Testis (tissue), 3 donors: ENCODE data around the gene TENT4B. TPM values are rescaled to one million over a fixed set of nuclear protein-coding genes. Genes with fewer than 3 reads are reported as not detected.
A peak's percentile ranks its signal among the peaks of the same experiment; 100 is the strongest.

Experiments used
- DNase-seq: peaks from one replicate; pipeline ENCODE4 v3.0.0-alpha.2; 2019
- H3K27ac ChIP-seq, 2 donors: fragments of 200-600 bp; sonication (generic); one replicate each; pipeline ENCODE4 v1.5.1; 2019
- H3K27me3 ChIP-seq: fragments of 200-600 bp; sonication (generic); one replicate; pipeline ENCODE4 v1.5.1; 2019
- H3K36me3 ChIP-seq: fragments of 200-600 bp; sonication (generic); one replicate; pipeline ENCODE4 v1.5.1; 2017; ENCODE audit warnings: low read depth; ENCODE audit errors: missing control alignments
- H3K4me1 ChIP-seq: fragments of 200-600 bp; sonication (generic); one replicate; pipeline ENCODE4 v1.5.1; 2019
- H3K4me3 ChIP-seq, 2 donors: fragments of 200-600 bp; sonication (generic); one replicate each; pipeline ENCODE4 v1.5.1; 2017 to 2019
- H3K9me3 ChIP-seq: fragments of 200-600 bp; sonication (generic); one replicate; pipeline ENCODE4 v1.5.1; 2017
- CTCF ChIP-seq, 3 experiments: fragments of 450-650 bp in 2 of 3; fragments of 200-600 bp in 1 of 3; sonication (generic) in 1 of 3; IDR thresholded peaks; one replicate each; pipeline ENCODE4 v1.5.1; 2016 to 2019; ENCODE audit warnings: antibody characterized with exemption in 3 of 3, mild to moderate bottlenecking in 2 of 3, moderate library complexity in 1 of 3
- POLR2A ChIP-seq: fragments of 450-650 bp; IDR thresholded peaks from one replicate; pipeline ENCODE4 v1.6.1; 2017; ENCODE audit warnings: antibody characterized with exemption, mild to moderate bottlenecking, moderate library complexity
- WGBS, 2 donors: methylation state at CpG; one replicate each; pipeline ENCODE4 v1.1.5; 2018; 5-methylcytosine and 5-hydroxymethylcytosine counted together
- intact Hi-C: fragments of 100-400 bp; cut with DNase I; formaldehyde crosslinking; loops from one replicate; pipeline ENCODE4 v1.15.1; 2023; ENCODE audit warnings: low total_unique reads
- polyA plus RNA-seq: library from polyadenylated mRNA; stranded (reverse); fragments of 350-450 nt; fragmentation: Illumina TruSeq; extraction: RNeasy Lipid Tissue Mini Kit (QIAGEN cat#74804); gene quantifications from one replicate; pipeline ENCODE4 v1.2.3, GENCODE V29; 2014; ENCODE audit warnings: low read depth, low replicate concordance; ENCODE audit not compliant: insufficient read depth
- total RNA-seq, 2 donors: library from RNA; depleted of rRNA; stranded (reverse); fragments of >200 nt; gene quantifications; one replicate each; pipeline ENCODE4 v1.2.3, GENCODE V29; 2016

The TENT4B gene
- total and polyA plus RNA-seq, 3 donors from 2014 or later = 27.5 to 56.6 (median 37.6) TPM

DNA sequence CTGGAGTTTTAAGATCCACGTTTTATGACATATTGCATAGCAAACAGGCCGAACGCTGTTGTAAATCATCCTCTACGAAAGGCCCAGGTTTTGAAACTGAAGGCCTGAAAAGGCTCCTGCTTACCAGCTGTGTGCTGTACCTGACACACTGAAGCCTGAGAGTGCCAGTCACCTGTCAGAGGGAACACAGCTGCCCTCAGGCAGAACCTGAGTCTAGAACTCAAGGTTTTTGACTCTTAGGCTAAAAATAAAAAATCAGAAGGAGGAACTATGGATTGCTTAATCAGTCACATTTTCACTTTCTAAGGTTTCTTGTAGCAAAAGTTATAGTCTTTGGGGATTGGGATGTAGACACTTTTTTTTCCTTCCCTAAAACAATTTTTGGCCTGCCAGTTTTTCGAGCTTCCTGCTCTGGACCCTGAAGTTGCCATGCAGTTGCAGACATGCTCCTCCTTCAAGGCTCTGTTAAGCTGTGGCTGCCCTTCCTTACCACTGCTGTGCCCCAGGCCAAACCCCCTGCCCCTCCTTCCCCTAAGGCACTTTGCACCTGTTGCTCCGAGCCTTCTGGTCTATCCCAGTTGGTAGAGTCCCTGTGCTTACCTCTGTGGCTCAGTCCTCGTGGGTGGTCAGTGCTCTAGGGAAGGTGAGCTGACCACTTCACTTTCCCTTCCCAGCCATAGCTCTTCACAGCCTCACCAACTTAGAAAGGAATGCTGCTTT lies 56.6 kb downstream of the TENT4B start:
- Histone ChIP-seq H3K4me1 (peaks cover 31% of the 10 kb centered on the region), H3K27me3 (no peaks in the 10 kb centered on the region), H3K4me3 (no peak overlapping the region), H3K36me3 (no peaks in the 10 kb centered on the region), H3K27ac (peak overlapping the region in 1 of 2 donors; percentile 11), H3K9me3 (no peaks in the 10 kb centered on the region)
- TF ChIP-seq POLR2A (no peak), CTCF (IDR thresholded peaks at IDR 0.05) (no peak)
- no peak for DNase-seq
- WGBS, 2 donors = 62 to 63% methylated on average over 7 of the region's 7 CpGs
- intact Hi-C loops = loop anchor here (10.0 kb wide), 2 partner anchors 145 to 185 kb away; partner anchors contain the start of gene CNEP1R1

DNA sequence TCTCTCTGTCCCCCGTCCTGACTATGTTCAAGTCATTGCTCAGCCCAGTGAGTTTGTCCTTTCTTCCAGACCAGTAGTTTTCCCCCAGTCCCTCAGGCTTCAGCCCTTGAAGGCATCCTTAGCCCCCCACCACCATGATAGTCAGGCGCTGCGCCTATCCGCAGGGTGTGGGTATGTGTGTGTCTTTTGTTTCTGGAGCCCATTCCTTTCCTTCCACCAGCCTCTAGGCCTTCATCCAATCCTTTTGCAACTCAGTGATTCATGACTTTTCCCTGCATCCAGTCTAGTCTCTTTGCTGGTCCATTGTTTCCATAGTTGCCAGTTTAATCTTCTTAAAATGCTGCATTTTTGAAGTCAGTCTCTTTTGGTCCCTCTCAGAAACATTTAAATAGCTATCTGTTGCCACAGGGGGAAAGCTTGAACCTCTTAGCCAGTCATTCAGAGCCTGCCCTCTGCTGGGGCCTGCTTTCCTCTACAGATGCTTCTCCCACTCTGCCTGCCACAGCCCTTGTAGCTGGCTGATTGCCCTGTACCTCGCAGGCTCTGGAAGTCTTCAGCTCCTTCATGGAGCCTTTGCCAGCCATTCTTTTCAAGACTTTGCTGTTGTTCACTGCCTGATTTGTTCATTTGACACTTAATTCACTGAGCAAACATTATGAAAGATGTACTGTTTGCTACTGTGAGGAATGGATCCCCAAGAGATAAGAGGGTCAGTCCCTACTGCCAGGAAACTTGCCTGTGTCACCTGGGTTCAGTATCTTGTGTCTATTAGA lies 57.3 kb downstream of the TENT4B start:
- Histone ChIP-seq H3K4me3 (no peak overlapping the region), H3K36me3 (no peaks in the 10 kb centered on the region), H3K27me3 (no peaks in the 10 kb centered on the region), H3K9me3 (no peaks in the 10 kb centered on the region), H3K27ac (peak overlapping the region in 1 of 2 donors; percentile 11), H3K4me1 (peaks cover 24% of the 10 kb centered on the region)
- TF ChIP-seq POLR2A = no peak
- TF ChIP-seq CTCF (IDR thresholded peaks at IDR 0.05) = peak; percentile 52 to 76 (median 63)
- WGBS, 2 donors = 63 to 78% methylated on average over 5 of the region's 5 CpGs
- DNase-seq = peak; percentile 93
- intact Hi-C loops = loop anchor here (10.0 kb wide), 2 partner anchors 144 to 186 kb away; partner anchors contain the start of gene CNEP1R1

DNA sequence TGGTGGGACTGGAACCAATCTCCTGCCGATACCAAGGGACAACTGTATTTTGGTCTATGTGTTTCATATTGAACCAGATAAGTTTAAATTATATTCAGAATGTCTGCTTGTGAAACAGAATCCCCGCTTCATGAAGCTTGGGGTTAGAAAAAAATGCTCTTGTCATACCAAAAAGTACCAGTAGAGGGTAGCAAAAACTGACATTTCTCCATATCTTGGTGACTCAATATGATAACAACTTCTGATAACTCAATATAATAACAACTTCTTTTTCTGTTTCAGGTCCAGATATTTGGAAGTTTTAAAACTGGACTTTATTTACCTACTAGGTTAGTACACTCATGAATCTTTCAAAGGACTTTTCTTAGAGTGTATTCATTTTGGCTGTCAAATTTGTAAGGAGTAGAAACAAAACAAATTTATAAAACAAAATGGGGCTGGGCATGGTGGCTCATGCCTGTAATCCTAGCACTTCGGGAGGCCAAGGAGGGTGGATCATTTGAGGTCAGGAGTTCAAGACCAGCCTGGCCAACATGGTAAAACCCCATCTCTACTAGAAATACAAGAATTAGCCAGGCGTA lies 60.9 kb downstream of the TENT4B start:
- peaks cover 17% of the 10 kb centered on the region for H3K4me1 ChIP-seq
- H3K9me3 ChIP-seq = no peaks in the 10 kb centered on the region
- H3K36me3 ChIP-seq = no peaks in the 10 kb centered on the region
- H3K27me3 ChIP-seq = no peaks in the 10 kb centered on the region
- 63 to 68% methylated on average over 4 of the region's 4 CpGs for WGBS, 2 donors
- DNase-seq = no peak
- TF ChIP-seq POLR2A = no peak
- peak; percentile 70 to 87 (median 80) for TF ChIP-seq CTCF (IDR thresholded peaks at IDR 0.05)
- H3K27ac ChIP-seq = no peak overlapping the region
- no peak overlapping the region for H3K4me3 ChIP-seq
- intact Hi-C loops = loop anchor here (10.0 kb wide), 2 partner anchors 141 to 189 kb away; partner anchors contain the start of gene CNEP1R1

- no peak for DNase-seq
- Histone ChIP-seq H3K4me3 (no peak overlapping the region), H3K27me3 (no peaks in the 10 kb centered on the region), H3K4me1 (peaks cover 2% of the 10 kb centered on the region), H3K36me3 (no peaks in the 10 kb centered on the region), H3K27ac (no peak overlapping the region), H3K9me3 (no peaks in the 10 kb centered on the region)
- no peak for TF ChIP-seq POLR2A
- no peak for TF ChIP-seq CTCF (IDR thresholded peaks at IDR 0.05)
- intact Hi-C loops = loop anchor here (10.0 kb wide), 2 partner anchors 139 to 191 kb away; partner anchors contain the start of gene CNEP1R1
- WGBS, 2 donors = 90% methylated on average over 4 of the region's 4 CpGs
Observed at GRCh38 chr16:50215680-50216079, 62.6 kb downstream of the TENT4B start.
